ENCODE measurements around the gene IPMK.

- no peak for TF ChIP-seq EZH2 (IDR thresholded peaks at IDR 0.05)
- TF ChIP-seq CTCF (IDR thresholded peaks at IDR 0.05), result no peak
- no peak for TF ChIP-seq EZH2phosphoT487 (IDR thresholded peaks at IDR 0.05)
Observed at GRCh38 chr10:58217612-58218011, 50.1 kb downstream of the IPMK start.
